Immature natural killer cell (primary cell): ENCODE results near the gene ADH4. TPM values are rescaled to one million over a fixed set of nuclear protein-coding genes. Genes with fewer than 3 reads are reported as not detected.
"Not testable (repeated sequence)": the region's sequence is repeated elsewhere in the genome, so short reads cannot be mapped to it uniquely, and the experiment has no call there.

Experiments used
- DNase-seq, 3 donors: peaks; one replicate each; pipeline ENCODE4 v3.0.0; 2022; ENCODE audit warnings: mixed read lengths in 1 of 3
- H3K27ac Mint-ChIP-seq, 6 donors: one replicate each; pipeline ENCODE4 v1.8.0; 2020; ENCODE audit warnings: mixed read lengths in 6 of 6, mild to moderate bottlenecking in 5 of 6, inconsistent platforms in 4 of 6, moderate library complexity in 3 of 6
- H3K27me3 Mint-ChIP-seq, 3 donors: one replicate each; pipeline ENCODE4 v1.8.0; 2020 to 2021; ENCODE audit warnings: low read depth in 3 of 3, mild to moderate bottlenecking in 3 of 3, mixed read lengths in 3 of 3, moderate library complexity in 3 of 3, inconsistent platforms in 1 of 3
- H3K36me3 Mint-ChIP-seq, 3 donors: one replicate each; pipeline ENCODE4 v1.8.0; 2020; ENCODE audit warnings: mixed read lengths in 3 of 3, inconsistent platforms in 2 of 3, mild to moderate bottlenecking in 2 of 3
- H3K4me1 Mint-ChIP-seq, 2 donors: one replicate each; pipeline ENCODE4 v1.8.0; 2020; ENCODE audit warnings: inconsistent platforms in 2 of 2, mild to moderate bottlenecking in 2 of 2, mixed read lengths in 2 of 2, moderate library complexity in 1 of 2
- H3K4me3 Mint-ChIP-seq, 5 donors: one replicate each; pipeline ENCODE4 v1.8.0; 2020; ENCODE audit warnings: mild to moderate bottlenecking in 5 of 5, mixed read lengths in 5 of 5, inconsistent platforms in 3 of 5, moderate library complexity in 3 of 5
- H3K9me3 Mint-ChIP-seq, 6 donors: one replicate each; pipeline ENCODE4 v1.8.0; 2020; ENCODE audit warnings: mild to moderate bottlenecking in 6 of 6, mixed read lengths in 6 of 6, inconsistent platforms in 4 of 6, moderate library complexity in 3 of 6
- polyA plus RNA-seq, 3 donors: library from polyadenylated mRNA; unstranded; fragments of 300-500 nt; fragmentation: Illumina TruSeq; gene quantifications; one replicate each; pipeline ENCODE4 v1.2.3, GENCODE V29; 2021

ADH4 gene
- polyA plus RNA-seq = not detected

- Mint-ChIP-seq H3K4me3 (no peak within 1 kb of the TSS), H3K27me3 (peaks cover 0 to 2% (median 0%) of the 10 kb centered on the region in 3 donors), H3K4me1 (no peaks in the 10 kb centered on the region), H3K9me3 (peaks cover 0 to 2% (median 0%) of the 10 kb centered on the region in 6 donors), H3K27ac (no peak within 1 kb of the TSS), H3K36me3 (no peaks in the 10 kb centered on the region)
- no peak for DNase-seq
Measured at GRCh38 chr4:99144070-99144469, at the start of gene ADH4. ADH4 (minus strand) TSS chr4:99144297; CDS start chr4:99144222, 75 bp downstream.

DNA sequence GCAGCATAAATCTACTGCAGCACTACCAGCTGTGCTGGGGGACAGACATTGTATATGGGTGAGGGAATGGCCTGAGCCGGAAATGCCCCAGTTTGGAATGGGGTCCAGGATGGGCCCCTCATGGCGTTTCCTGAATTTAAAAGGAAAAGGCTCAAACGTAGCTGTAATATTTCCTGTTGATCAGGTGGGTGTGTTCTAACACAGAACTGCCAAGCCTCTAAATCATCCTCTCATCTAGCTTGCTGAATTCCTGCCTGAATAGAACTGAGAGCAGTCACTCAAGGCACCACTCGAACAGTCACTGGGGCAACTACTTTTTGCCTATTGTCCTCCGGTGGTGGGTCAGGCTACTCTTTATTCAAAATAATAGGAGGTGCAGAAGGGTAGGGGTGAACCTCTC lies 46.2 kb upstream of the ADH4 start:
- no peaks in the 10 kb centered on the region for H3K4me1 Mint-ChIP-seq
- peaks cover 0 to 9% (median 9%) of the 10 kb centered on the region in 3 donors for H3K36me3 Mint-ChIP-seq
- DNase-seq = no peak
- H3K27me3 Mint-ChIP-seq = peaks cover 0 to 2% (median 0%) of the 10 kb centered on the region in 3 donors
- H3K27ac Mint-ChIP-seq = no peak overlapping the region
- H3K4me3 Mint-ChIP-seq = no peak overlapping the region
- H3K9me3 Mint-ChIP-seq = peaks cover 0 to 49% (median 13%) of the 10 kb centered on the region in 6 donors

- H3K4me1 Mint-ChIP-seq, DNase-seq, H3K36me3 Mint-ChIP-seq, H3K27me3 Mint-ChIP-seq, H3K27ac Mint-ChIP-seq, H3K4me3 Mint-ChIP-seq: not testable (repeated sequence)
- H3K9me3 Mint-ChIP-seq = peaks cover 2 to 53% (median 14%) of the 10 kb centered on the region in 6 donors
Measured at GRCh38 chr4:99189900-99190299, 45.8 kb upstream of the ADH4 start.

DNA sequence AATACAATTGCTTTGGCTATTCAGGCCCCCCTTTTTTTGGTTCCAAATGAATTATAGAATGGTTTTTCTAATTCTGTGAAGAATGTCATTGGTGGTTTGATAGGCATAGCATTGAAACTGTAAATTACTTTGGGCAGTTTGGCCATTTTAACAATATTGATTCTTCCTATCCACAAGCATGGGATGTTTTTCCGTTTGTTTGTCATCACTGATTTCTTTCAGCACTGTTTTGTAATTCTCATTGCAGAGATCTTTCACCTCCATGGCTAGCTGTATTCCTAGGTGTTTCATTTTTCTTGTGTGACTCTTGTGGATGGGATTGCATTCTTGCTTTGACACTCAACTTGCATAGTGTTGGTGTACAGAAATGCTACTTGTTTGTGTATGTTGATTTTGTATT lies 41.9 kb upstream of the ADH4 start:
- Mint-ChIP-seq H3K36me3 (peaks cover 0 to 9% (median 6%) of the 10 kb centered on the region in 3 donors), H3K27ac (no peak overlapping the region), H3K27me3 (peaks cover 2 to 4% (median 2%) of the 10 kb centered on the region in 3 donors), H3K4me3 (no peak overlapping the region), H3K9me3 (peaks cover 3 to 43% (median 14%) of the 10 kb centered on the region in 6 donors), H3K4me1 (no peaks in the 10 kb centered on the region)
- no peak for DNase-seq

DNA sequence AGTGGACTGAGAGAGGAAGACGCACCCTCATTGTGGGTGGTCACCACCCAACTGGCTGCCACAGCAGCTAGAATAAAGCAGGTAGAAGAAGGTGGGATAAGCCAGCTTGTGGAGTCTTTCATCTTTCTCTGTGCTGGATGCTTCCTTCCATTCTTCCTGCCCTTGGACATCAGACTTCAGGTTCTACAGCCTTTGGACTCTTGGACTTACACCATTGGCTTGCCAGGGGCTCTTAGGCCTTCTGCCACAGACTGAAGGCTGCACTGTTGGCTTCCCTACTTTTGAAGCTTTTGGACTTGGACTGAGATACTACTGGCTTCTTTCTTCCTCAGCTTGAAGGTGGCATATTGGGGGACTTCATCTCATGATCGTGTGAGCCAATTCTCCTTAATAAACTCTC lies 41.5 kb upstream of the ADH4 start:
- DNase-seq = no peak
- Mint-ChIP-seq H3K9me3 (peaks cover 3 to 40% (median 14%) of the 10 kb centered on the region in 6 donors), H3K4me3 (no peak overlapping the region)

DNA sequence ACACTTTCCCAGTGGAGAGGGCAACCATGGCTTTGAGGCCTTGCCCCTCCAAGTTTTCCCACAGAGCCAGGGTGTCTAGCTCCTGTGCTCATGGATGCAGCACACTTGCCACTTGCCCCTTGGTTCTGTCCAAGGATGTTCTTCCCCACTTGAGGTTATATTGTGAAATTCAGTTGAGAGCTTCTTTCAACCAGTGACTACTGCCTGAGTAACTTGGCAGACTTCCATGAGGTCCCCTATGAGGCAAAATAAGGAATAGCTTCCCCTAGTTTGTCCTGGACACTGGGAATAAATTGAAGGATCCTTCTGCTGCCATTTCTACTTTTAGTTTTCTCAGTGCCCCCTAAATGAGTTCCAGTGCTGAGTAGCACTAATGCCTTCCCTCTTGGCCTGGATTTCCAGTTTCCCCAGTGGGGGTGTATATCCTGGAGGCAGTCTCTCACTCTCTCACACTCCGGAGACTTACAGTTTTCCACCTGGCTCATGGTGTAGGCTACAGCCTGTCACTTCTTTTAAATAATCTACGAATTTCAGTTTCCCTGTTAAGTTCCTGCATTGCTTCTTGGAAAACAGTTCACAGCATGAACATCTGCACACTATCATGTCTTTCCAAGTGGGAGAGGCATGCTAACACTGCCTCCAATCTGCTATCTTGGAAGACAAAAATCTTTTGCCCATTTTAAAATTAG lies 36.4 kb upstream of the ADH4 start:
- peaks cover 2 to 6% (median 2%) of the 10 kb centered on the region in 3 donors for H3K27me3 Mint-ChIP-seq
- H3K4me1 Mint-ChIP-seq = no peaks in the 10 kb centered on the region
- H3K4me3 Mint-ChIP-seq = no peak overlapping the region
- peaks cover 9 to 27% (median 14%) of the 10 kb centered on the region in 6 donors for H3K9me3 Mint-ChIP-seq
- peaks cover 8 to 23% (median 10%) of the 10 kb centered on the region in 3 donors for H3K36me3 Mint-ChIP-seq
- DNase-seq = no peak
- H3K27ac Mint-ChIP-seq = no peak overlapping the region

More for the DNA sequence above, 41.5 kb upstream of the ADH4 start:
- Mint-ChIP-seq H3K36me3 (peaks cover 0 to 9% (median 7%) of the 10 kb centered on the region in 3 donors), H3K27ac (no peak overlapping the region), H3K27me3 (peaks cover 2 to 4% (median 2%) of the 10 kb centered on the region in 3 donors), H3K4me1 (no peaks in the 10 kb centered on the region)

DNA sequence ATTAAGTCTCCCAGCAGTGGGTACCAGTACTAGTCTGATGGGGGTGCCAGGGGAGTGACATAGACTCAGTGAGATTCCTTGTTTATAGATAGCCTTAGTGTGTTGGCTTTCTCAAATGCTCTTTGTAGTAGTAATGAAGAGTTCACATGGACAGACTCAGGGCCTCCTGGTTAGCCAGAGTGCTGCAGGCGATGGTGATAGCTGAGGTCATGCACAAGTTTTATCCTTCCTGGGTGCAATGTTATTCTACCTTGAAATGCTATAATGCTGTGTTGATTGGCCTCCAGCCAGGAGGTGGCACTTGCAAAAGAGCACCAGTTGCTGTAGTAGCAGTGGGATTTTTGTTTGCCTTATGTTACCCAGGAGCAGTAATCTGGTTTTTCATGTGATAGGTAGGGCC lies 35.5 kb upstream of the ADH4 start:
- no peak for DNase-seq
- Mint-ChIP-seq H3K36me3 (peaks cover 8 to 23% (median 14%) of the 10 kb centered on the region in 3 donors), H3K4me1 (no peaks in the 10 kb centered on the region), H3K9me3 (peaks cover 10 to 26% (median 12%) of the 10 kb centered on the region in 6 donors), H3K27me3 (peaks cover 0 to 6% (median 2%) of the 10 kb centered on the region in 3 donors), H3K27ac (no peak overlapping the region), H3K4me3 (no peak overlapping the region)

DNA sequence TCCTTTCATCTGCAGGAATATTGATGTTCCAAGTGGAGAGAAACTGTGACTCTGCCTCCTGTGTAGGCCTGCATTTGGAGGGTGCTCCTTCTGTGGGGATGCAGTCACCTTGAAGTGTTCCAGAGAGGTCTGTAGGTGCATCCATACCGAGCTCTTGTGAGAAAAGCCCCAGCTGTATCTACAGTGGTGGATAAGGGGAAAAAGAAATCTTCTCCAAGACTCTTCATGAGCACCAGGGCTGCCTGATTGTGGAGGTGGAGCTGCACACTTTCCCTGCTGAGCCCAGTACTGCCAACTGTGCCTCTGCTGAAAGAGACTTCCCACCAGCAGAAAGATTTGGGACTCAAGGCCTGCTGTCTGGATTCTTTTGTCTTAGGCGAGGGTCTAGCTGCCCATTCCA lies 35.1 kb upstream of the ADH4 start:
- H3K36me3 Mint-ChIP-seq = peaks cover 8 to 23% (median 14%) of the 10 kb centered on the region in 3 donors
- DNase-seq = no peak
- no peak overlapping the region for H3K4me3 Mint-ChIP-seq
- H3K27me3 Mint-ChIP-seq = peaks cover 0 to 6% (median 2%) of the 10 kb centered on the region in 3 donors
- no peak overlapping the region for H3K27ac Mint-ChIP-seq
- H3K4me1 Mint-ChIP-seq = no peaks in the 10 kb centered on the region
- H3K9me3 Mint-ChIP-seq = peaks cover 10 to 29% (median 12%) of the 10 kb centered on the region in 6 donors

GRCh38 chr4:99166544-99166943 lies 22.4 kb upstream of the ADH4 start:
- no peak for DNase-seq
- H3K27me3 Mint-ChIP-seq = peaks cover 0 to 4% (median 0%) of the 10 kb centered on the region in 3 donors
- peaks cover 0 to 17% (median 3%) of the 10 kb centered on the region in 6 donors for H3K9me3 Mint-ChIP-seq
- H3K4me3 Mint-ChIP-seq = no peak overlapping the region
- no peaks in the 10 kb centered on the region for H3K4me1 Mint-ChIP-seq
- no peak overlapping the region for H3K27ac Mint-ChIP-seq
- peaks cover 0 to 14% (median 3%) of the 10 kb centered on the region in 3 donors for H3K36me3 Mint-ChIP-seq

GRCh38 chr4:99165978-99166377 lies 21.9 kb upstream of the ADH4 start:
- no peak overlapping the region for H3K4me3 Mint-ChIP-seq
- H3K36me3 Mint-ChIP-seq = peaks cover 0 to 14% (median 3%) of the 10 kb centered on the region in 3 donors
- no peak for DNase-seq
- peaks cover 0 to 4% (median 0%) of the 10 kb centered on the region in 3 donors for H3K27me3 Mint-ChIP-seq
- no peak overlapping the region for H3K27ac Mint-ChIP-seq
- no peaks in the 10 kb centered on the region for H3K4me1 Mint-ChIP-seq
- peaks cover 0 to 17% (median 3%) of the 10 kb centered on the region in 6 donors for H3K9me3 Mint-ChIP-seq

- Mint-ChIP-seq H3K27me3 (peaks cover 0 to 1% (median 0%) of the 10 kb centered on the region in 3 donors), H3K9me3 (peaks cover 0 to 12% (median 0%) of the 10 kb centered on the region in 6 donors), H3K27ac (no peak overlapping the region), H3K4me1 (no peaks in the 10 kb centered on the region), H3K36me3 (peaks cover 0 to 9% (median 0%) of the 10 kb centered on the region in 3 donors), H3K4me3 (no peak overlapping the region)
- DNase-seq = no peak
Measured at GRCh38 chr4:99161373-99162099, 17.4 kb upstream of the ADH4 start.

DNA sequence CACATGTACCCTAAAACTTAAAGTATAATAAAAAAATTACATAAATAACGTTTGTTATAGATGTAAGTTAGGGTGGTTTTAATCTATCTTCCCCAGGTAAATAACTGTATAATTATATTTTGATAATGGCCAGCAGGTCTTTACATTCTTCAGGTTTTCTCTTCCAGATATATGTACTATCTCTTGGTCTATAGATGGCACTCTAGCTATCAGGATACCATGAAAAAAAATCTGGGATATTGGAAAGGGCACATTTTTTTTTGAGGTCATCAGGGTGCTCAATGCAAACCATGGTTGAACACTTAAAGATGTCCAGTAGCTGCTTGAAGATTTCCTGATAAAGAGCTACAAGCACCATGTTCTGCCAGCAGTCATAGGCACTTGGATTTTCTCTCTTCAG lies 15.6 kb upstream of the ADH4 start:
- Mint-ChIP-seq H3K27ac (no peak overlapping the region), H3K36me3 (peaks cover 0 to 3% (median 0%) of the 10 kb centered on the region in 3 donors), H3K4me1 (no peaks in the 10 kb centered on the region), H3K4me3 (no peak overlapping the region), H3K9me3 (peaks cover 0 to 9% (median 0%) of the 10 kb centered on the region in 6 donors), H3K27me3 (peaks cover 0 to 1% (median 0%) of the 10 kb centered on the region in 3 donors)
- DNase-seq = no peak

GRCh38 chr4:99157478-99157935 lies 13.4 kb upstream of the ADH4 start:
- DNase-seq = no peak
- no peak overlapping the region for H3K4me3 Mint-ChIP-seq
- no peak overlapping the region for H3K27ac Mint-ChIP-seq

GRCh38 chr4:99156992-99157391 lies 12.9 kb upstream of the ADH4 start:
- DNase-seq = no peak
- Mint-ChIP-seq H3K36me3 (peaks cover 0 to under 1% (median 0%) of the 10 kb centered on the region in 3 donors), H3K27ac (no peak overlapping the region)

More at GRCh38 chr4:99157478-99157935, 13.4 kb upstream of the ADH4 start:
- no peaks in the 10 kb centered on the region for H3K4me1 Mint-ChIP-seq
- peaks cover 0 to 3% (median 0%) of the 10 kb centered on the region in 3 donors for H3K36me3 Mint-ChIP-seq
- peaks cover 0 to 1% (median 0%) of the 10 kb centered on the region in 3 donors for H3K27me3 Mint-ChIP-seq
- peaks cover 0 to 7% (median 0%) of the 10 kb centered on the region in 6 donors for H3K9me3 Mint-ChIP-seq

More at GRCh38 chr4:99156992-99157391, 12.9 kb upstream of the ADH4 start:
- Mint-ChIP-seq H3K27me3 (peaks cover 0 to 1% (median 0%) of the 10 kb centered on the region in 3 donors), H3K4me1 (no peaks in the 10 kb centered on the region), H3K4me3 (no peak overlapping the region), H3K9me3 (peaks cover 0 to 7% (median 0%) of the 10 kb centered on the region in 6 donors)
